ENCODE data around the gene RNF187. TPM values are rescaled to one million over a fixed set of nuclear protein-coding genes. Genes with fewer than 3 reads are reported as not detected.
A peak's percentile ranks its signal among the peaks of the same experiment; 100 is the strongest.

RNF187 gene
- 63.9 and 82.8 TPM in 2 replicates for polyA plus RNA-seq (2011; rRNA removed)
- polyA plus RNA-seq (2012; cell fraction: cytosol; rRNA removed), result 54.8 and 62.8 TPM in 2 replicates
- polyA plus RNA-seq (2012; cell fraction: nucleus; rRNA removed), result 45.0 and 45.5 TPM in 2 replicates
- 52.7 to 67.5 TPM (median 64.5 TPM) in 3 replicates for polyA plus RNA-seq (2017; fragmentation: RNase III; extraction: RNeasy Plus Mini Kit Qiagen cat#74134 plus additional on column Dnase treatment)
- polyA minus RNA-seq (2011; rRNA and poly(A)+ RNA removed), result 60.3 and 74.0 TPM in 2 replicates

DNA sequence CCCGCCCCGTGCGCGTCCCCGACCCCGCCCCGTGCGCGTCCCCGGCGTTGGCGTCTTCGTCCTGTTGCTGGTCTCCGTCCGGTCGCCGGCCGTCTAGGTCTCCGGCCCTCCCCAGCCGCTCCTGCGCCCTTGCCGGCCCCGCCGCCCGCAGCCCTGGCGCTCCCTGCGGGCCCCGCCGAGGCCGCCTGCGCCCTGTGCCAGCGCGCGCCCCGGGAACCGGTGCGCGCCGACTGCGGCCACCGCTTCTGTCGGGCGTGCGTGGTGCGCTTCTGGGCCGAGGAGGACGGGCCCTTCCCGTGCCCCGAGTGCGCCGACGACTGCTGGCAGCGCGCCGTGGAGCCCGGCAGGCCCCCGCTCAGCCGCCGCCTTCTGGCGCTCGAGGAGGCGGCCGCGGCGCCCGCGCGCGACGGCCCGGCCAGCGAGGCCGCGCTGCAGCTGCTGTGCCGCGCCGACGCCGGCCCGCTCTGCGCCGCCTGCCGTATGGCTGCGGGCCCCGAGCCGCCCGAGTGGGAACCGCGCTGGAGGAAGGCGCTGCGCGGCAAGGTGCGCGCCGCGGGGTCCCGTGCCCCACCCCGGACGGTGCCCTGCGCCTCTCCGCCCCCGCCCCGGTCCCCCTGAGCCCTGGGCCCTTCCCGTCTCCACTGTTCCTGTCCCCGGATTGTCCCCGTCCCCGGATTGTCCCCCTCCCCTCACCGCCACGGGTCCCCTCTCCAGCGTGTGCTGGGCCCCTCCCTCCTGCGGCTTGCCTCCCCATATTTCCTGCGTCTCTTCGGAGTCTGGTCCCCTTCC, at the start of gene RNF187:
Gene RNF187, plus strand, starts transcription at position 47 of the 789 bp plus-strand sequence.
- H3K4me3 ChIP-seq, result peak within 1 kb of the TSS; percentile 88
- FAIRE-seq, result no peak
- peak within 1 kb of the TSS; percentile 97 for H3K4me2 ChIP-seq
- CTCF ChIA-PET, result interaction anchor here (1.4 to 1.8 kb wide), 3 partner anchors 10 to 14 kb away, joined by 3 to 11 read pairs (median 5); no protein-coding TSS in a partner anchor
- H3K9me3 ChIP-seq, result no peaks in the 10 kb centered on the region
- TF ChIP-seq CEBPB (IDR thresholded peaks at IDR 0.05), result no peak
- no peak for TF ChIP-seq ESRRA (IDR thresholded peaks at IDR 0.05; ENCODE audit: borderline replicate concordance, low read length)
- TF ChIP-seq JUN (IDR thresholded peaks at IDR 0.05), result peak in 1 of 2 experiments; percentile 86; a peak in 3 of 5 replicates
- TF ChIP-seq EHF (CRISPR knock-in tag; IDR thresholded peaks at IDR 0.05), result no peak
- TF ChIP-seq ZC3H11A (IDR thresholded peaks at IDR 0.05), result no peak
- TF ChIP-seq RFX5 (IDR thresholded peaks at IDR 0.05), result no peak
- no peak for TF ChIP-seq REST (IDR thresholded peaks at IDR 0.05)
- peak; percentile 67 for TF ChIP-seq POLR2A (IDR thresholded peaks at IDR 0.05; ENCODE audit: low read length)
- no peak for TF ChIP-seq SMC3 (IDR thresholded peaks at IDR 0.05)
- no peak for TF ChIP-seq RAD21 (conservative IDR thresholded peaks at IDR 0.05 in 1 of 2, IDR thresholded peaks at IDR 0.05 in 1 of 2)
- no peak for TF ChIP-seq HOXB5 (CRISPR knock-in tag; IDR thresholded peaks at IDR 0.05)
- no peak for TF ChIP-seq MAX (IDR thresholded peaks at IDR 0.05)
- TF ChIP-seq CHD2 (IDR thresholded peaks at IDR 0.05; ENCODE audit: low read length, partially characterized antibody), result no peak
- POLR2A ChIA-PET, result interaction anchor here (1.0 to 1.5 kb wide), 3 partner anchors 13 to 81 kb away, joined by 4 to 7 read pairs (median 6); partner anchors contain the start of gene TRIM11
- peak in 1 of 2 experiments; percentile 86 for DNase-seq (ENCODE audit: low read depth in 1 of 2, low spot score in 1 of 2)
- 1% methylated on average over 39 of the region's 113 CpGs for WGBS (ENCODE audit: missing lambda C conversion rate)
- H3K27ac ChIP-seq, result peak within 1 kb of the TSS; percentile 94 to 97
- H3K4me1 ChIP-seq, result peaks cover 41% of the 10 kb centered on the region
- ATAC-seq, result peak; percentile 78 to 84

DNA sequence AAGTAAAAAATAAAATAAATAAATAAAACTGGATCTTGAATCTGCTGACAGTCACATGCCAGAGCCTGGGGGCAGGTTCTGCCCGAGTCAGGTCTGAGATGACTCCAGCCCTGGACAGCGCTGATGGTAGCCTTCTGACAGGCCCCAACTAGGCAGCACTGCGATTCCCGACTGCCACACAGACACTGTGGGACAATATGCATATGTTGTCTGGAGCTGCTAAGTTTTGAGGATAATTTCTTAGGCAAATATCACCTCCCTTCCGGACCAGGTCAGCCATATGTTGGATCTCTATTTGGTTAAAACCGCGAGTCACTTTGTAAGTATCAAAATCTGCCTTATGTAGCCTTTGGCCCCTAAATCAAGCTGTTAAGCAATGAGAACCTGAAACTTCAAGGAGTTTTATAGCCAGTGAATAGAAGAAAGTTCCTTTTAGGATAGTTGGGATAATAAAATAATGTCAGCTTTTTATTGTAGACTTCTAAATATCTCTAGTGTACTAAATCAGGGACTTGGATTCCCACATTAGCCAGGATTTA, 49.7 kb upstream of the RNF187 start:
- no peak overlapping the region for H3K4me3 ChIP-seq
- no peak for TF ChIP-seq JUN (IDR thresholded peaks at IDR 0.05)
- TF ChIP-seq ESRRA (IDR thresholded peaks at IDR 0.05; ENCODE audit: borderline replicate concordance, low read length), result no peak
- no peak for TF ChIP-seq POLR2AphosphoS2 (conservative IDR thresholded peaks at IDR 0.05; ENCODE audit: low read length)
- no peak for TF ChIP-seq PHF8 (IDR thresholded peaks at IDR 0.05; ENCODE audit: borderline replicate concordance, low read depth)
- no peak for TF ChIP-seq EHMT2 (IDR thresholded peaks at IDR 0.05; ENCODE audit: low read depth)
- no peak for TF ChIP-seq GATA3 (IDR thresholded peaks at IDR 0.05; ENCODE audit: borderline replicate concordance)
- TF ChIP-seq MYC (IDR thresholded peaks at IDR 0.05; ENCODE audit: borderline replicate concordance, low read length), result no peak
- TF ChIP-seq FOXS1 (CRISPR knock-in tag; IDR thresholded peaks at IDR 0.05), result no peak
- TF ChIP-seq MAZ (IDR thresholded peaks at IDR 0.05; ENCODE audit: borderline replicate concordance, low read depth, low read length), result no peak
- TF ChIP-seq NR3C1 (IDR thresholded peaks at IDR 0.05), result no peak
- no peak for TF ChIP-seq RNF2 (IDR thresholded peaks at IDR 0.05; ENCODE audit: borderline replicate concordance, low read depth)
- TF ChIP-seq RFX5 (IDR thresholded peaks at IDR 0.05), result no peak
- TF ChIP-seq ZFP36 (IDR thresholded peaks at IDR 0.05; ENCODE audit: borderline replicate concordance, partially characterized antibody), result no peak
- no peak for TF ChIP-seq HEYL (CRISPR knock-in tag; IDR thresholded peaks at IDR 0.05)
- no peak for TF ChIP-seq FOSL2 (IDR thresholded peaks at IDR 0.05)
- TF ChIP-seq FOSL2 (CRISPR knock-in tag; IDR thresholded peaks at IDR 0.05), result no peak
- no peak for TF ChIP-seq CHD4 (IDR thresholded peaks at IDR 0.05; ENCODE audit: borderline replicate concordance)
- no peak for TF ChIP-seq RCOR1 (IDR thresholded peaks at IDR 0.05; ENCODE audit: low read depth, low read length)
- no peak for TF ChIP-seq TFCP2L1 (CRISPR knock-in tag; IDR thresholded peaks at IDR 0.05)
- FAIRE-seq (no peak), DNase-seq (ENCODE audit: low read depth in 1 of 2, low spot score in 1 of 2) (no peak), ATAC-seq (no peak)
- no peak overlapping the region for H3K4me2 ChIP-seq
- H3K4me1 ChIP-seq, result no peaks in the 10 kb centered on the region
- H3K9me3 ChIP-seq, result no peaks in the 10 kb centered on the region
- no peak overlapping the region for H3K27ac ChIP-seq
- ChIA-PET CTCF (interaction anchor here (1.0 kb wide), 1 partner anchor 21 kb away, joined by 3 read pairs; no protein-coding TSS in a partner anchor), POLR2A (no interaction called here)
- 90% methylated on average over 7 of the region's 7 CpGs for WGBS (ENCODE audit: missing lambda C conversion rate)

Data from A549 (cell line).